ENCODE data around the gene TRPM3. TPM values are rescaled to one million over a fixed set of nuclear protein-coding genes. Genes with fewer than 3 reads are reported as not detected.

TRPM3 gene
- total and polyA plus RNA-seq, 2 donors (not counting 1 experiment from before 2014, with no cell fraction given): not detected

DNA sequence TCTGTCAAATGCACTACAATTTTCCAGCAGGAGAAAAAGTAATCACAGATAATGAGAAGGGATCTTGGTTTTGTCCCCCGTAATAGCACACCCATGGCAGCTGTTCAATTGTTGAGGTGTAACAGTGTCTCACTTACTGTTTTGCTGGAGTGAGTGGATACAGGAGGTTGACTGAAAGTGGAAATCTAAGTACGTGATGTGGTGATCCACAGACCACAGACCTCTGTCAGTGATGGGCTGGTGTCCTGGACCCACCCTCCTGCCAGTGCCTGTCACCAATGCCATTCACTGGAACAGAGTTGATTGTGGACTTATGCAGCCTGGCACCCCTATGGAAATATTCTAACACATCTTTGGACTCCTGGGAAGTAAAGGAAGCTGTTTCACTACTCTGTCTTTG lies 261.7 kb downstream of the TRPM3 start:
- no peak overlapping the region for H3K9ac ChIP-seq (ENCODE audit: low read length)
- H3K4me2 ChIP-seq (replicated peaks; ENCODE audit: low read depth, low read length, poor library complexity, severe bottlenecking): no peak overlapping the region
- no peaks in the 10 kb centered on the region for H3K4me1 Mint-ChIP-seq
- ChIA-PET CTCF (no interaction called here), POLR2A (no interaction called here)
- ATAC-seq (ENCODE audit: low read depth): no peak
- WGBS (ENCODE audit: insufficient coverage): 100% methylated on average over 1 of the region's 2 CpGs
- H3K4me3 ChIP-seq (ENCODE audit: control extremely low read depth in 1 of 5, extremely low read depth in 1 of 5, insufficient read depth in 1 of 5, low read depth in 2 of 5, low read length in 4 of 5): no peak overlapping the region
- no peaks in the 10 kb centered on the region for H3K27me3 ChIP-seq (replicated peaks in 1 of 4; ENCODE audit: control extremely low read depth in 1 of 4, control insufficient read depth in 3 of 4, insufficient read depth in 4 of 4, low read length in 3 of 4)
- H3K9me3 Mint-ChIP-seq (ENCODE audit: insufficient read depth): no peaks in the 10 kb centered on the region
- H2AFZ ChIP-seq (ENCODE audit: insufficient read depth, low read depth, low read length, poor library complexity, severe bottlenecking): no peak overlapping the region
- no peaks in the 10 kb centered on the region for H3K36me3 ChIP-seq (replicated peaks in 1 of 2; ENCODE audit: control extremely low read depth in 1 of 2, control insufficient read depth in 1 of 2, extremely low read depth in 1 of 2, insufficient read depth in 2 of 2, low read length in 1 of 2)
- no peak overlapping the region for H3K4me3 Mint-ChIP-seq
- peaks cover 4% of the 10 kb centered on the region for H3K27me3 Mint-ChIP-seq
- no peaks in the 10 kb centered on the region for H3K79me2 ChIP-seq (ENCODE audit: control insufficient read depth, insufficient read depth, low read length)
- no peak for DNase-seq
- H3K27ac ChIP-seq (ENCODE audit: low read length in 2 of 2): no peak overlapping the region
- no peaks in the 10 kb centered on the region for H4K20me1 ChIP-seq (ENCODE audit: control insufficient read depth, insufficient read depth, low read length, poor library complexity, severe bottlenecking)
- H3K9me3 ChIP-seq (ENCODE audit: control extremely low read depth in 1 of 3, control insufficient read depth in 2 of 3, insufficient read depth in 1 of 3, low read length in 2 of 3): no peaks in the 10 kb centered on the region
- TF ChIP-seq, protein P1, sequence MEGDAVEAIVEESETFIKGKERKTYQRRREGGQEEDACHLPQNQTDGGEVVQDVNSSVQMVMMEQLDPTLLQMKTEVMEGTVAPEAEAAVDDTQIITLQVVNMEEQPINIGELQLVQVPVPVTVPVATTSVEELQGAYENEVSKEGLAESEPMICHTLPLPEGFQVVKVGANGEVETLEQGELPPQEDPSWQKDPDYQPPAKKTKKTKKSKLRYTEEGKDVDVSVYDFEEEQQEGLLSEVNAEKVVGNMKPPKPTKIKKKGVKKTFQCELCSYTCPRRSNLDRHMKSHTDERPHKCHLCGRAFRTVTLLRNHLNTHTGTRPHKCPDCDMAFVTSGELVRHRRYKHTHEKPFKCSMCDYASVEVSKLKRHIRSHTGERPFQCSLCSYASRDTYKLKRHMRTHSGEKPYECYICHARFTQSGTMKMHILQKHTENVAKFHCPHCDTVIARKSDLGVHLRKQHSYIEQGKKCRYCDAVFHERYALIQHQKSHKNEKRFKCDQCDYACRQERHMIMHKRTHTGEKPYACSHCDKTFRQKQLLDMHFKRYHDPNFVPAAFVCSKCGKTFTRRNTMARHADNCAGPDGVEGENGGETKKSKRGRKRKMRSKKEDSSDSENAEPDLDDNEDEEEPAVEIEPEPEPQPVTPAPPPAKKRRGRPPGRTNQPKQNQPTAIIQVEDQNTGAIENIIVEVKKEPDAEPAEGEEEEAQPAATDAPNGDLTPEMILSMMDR (IDR thresholded peaks at IDR 0.05): no peak
- no peak for TF ChIP-seq EZH2 (IDR thresholded peaks at IDR 0.05; ENCODE audit: borderline replicate concordance, insufficient read depth, low read depth, low read length, poor library complexity, severe bottlenecking)
- intact Hi-C loops (cut with micrococcal nuclease): no loop called here
- H3K27ac Mint-ChIP-seq: no peak overlapping the region
- H3K4me1 ChIP-seq (ENCODE audit: control insufficient read depth in 2 of 2, insufficient read depth in 2 of 2, low read length in 2 of 2): no peaks in the 10 kb centered on the region

DNA sequence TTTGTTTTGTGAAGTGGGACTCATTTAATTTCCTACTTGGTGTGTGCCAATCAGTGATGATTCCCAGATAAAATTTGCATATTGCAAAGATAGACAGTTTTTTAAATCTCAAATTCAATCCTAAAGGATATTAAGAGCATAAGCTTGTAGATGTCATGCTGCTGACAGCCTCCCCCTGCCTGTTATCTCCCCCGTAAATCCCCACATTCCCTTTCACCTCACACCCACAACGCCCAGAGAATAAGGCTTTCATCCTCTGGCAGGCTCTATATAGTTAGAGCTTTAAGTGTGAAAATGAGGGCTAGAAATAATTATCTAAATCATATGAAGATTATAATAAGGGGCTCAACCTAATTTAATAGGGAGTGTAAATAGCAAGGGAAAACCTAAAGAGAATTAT lies 265.0 kb downstream of the TRPM3 start:
- ATAC-seq (ENCODE audit: low read depth) (no peak), DNase-seq (no peak)
- Histone ChIP-seq H3K27ac (ENCODE audit: low read length in 2 of 2) (no peak overlapping the region), H2AFZ (ENCODE audit: insufficient read depth, low read depth, low read length, poor library complexity, severe bottlenecking) (no peak overlapping the region), H4K20me1 (ENCODE audit: control insufficient read depth, insufficient read depth, low read length, poor library complexity, severe bottlenecking) (no peaks in the 10 kb centered on the region), H3K27me3 (replicated peaks in 1 of 4; ENCODE audit: control extremely low read depth in 1 of 4, control insufficient read depth in 3 of 4, insufficient read depth in 4 of 4, low read length in 3 of 4) (no peaks in the 10 kb centered on the region), H3K79me2 (ENCODE audit: control insufficient read depth, insufficient read depth, low read length) (no peaks in the 10 kb centered on the region), H3K4me1 (ENCODE audit: control insufficient read depth in 2 of 2, insufficient read depth in 2 of 2, low read length in 2 of 2) (no peaks in the 10 kb centered on the region), H3K4me2 (replicated peaks; ENCODE audit: low read depth, low read length, poor library complexity, severe bottlenecking) (no peak overlapping the region), H3K9me3 (ENCODE audit: control extremely low read depth in 1 of 3, control insufficient read depth in 2 of 3, insufficient read depth in 1 of 3, low read length in 2 of 3) (no peaks in the 10 kb centered on the region), H3K9ac (ENCODE audit: low read length) (no peak overlapping the region), H3K4me3 (ENCODE audit: control extremely low read depth in 1 of 5, extremely low read depth in 1 of 5, insufficient read depth in 1 of 5, low read depth in 2 of 5, low read length in 4 of 5) (no peak overlapping the region), H3K36me3 (replicated peaks in 1 of 2; ENCODE audit: control extremely low read depth in 1 of 2, control insufficient read depth in 1 of 2, extremely low read depth in 1 of 2, insufficient read depth in 2 of 2, low read length in 1 of 2) (no peaks in the 10 kb centered on the region)
- no peak for TF ChIP-seq EZH2 (IDR thresholded peaks at IDR 0.05; ENCODE audit: borderline replicate concordance, insufficient read depth, low read depth, low read length, poor library complexity, severe bottlenecking)
- TF ChIP-seq, protein P1 (IDR thresholded peaks at IDR 0.05): no peak
- no peak overlapping the region for H3K4me3 Mint-ChIP-seq
- no peaks in the 10 kb centered on the region for H3K4me1 Mint-ChIP-seq
- ChIA-PET CTCF (no interaction called here), POLR2A (no interaction called here)
- H3K27me3 Mint-ChIP-seq: no peaks in the 10 kb centered on the region
- no CpG with 5 or more reads among the region's 2 CpGs for WGBS (ENCODE audit: insufficient coverage)
- no peaks in the 10 kb centered on the region for H3K9me3 Mint-ChIP-seq (ENCODE audit: insufficient read depth)
- H3K27ac Mint-ChIP-seq: no peak overlapping the region
- intact Hi-C loops (cut with micrococcal nuclease): no loop called here
